Stimulated activated effector memory CD8-positive, alpha-beta T cell treated with anti-CD3 and anti-CD28 coated beads, Interleukin-12 subunit alpha, Interleukin-12 subunit beta, amount 100 ng/mL, for 72 hours (primary cell): ENCODE results near the gene EXOC6B.

Source experiments
- ATAC-seq: fragments of 150-1000 bp; cut with Tn5 transposase; 2 replicates; pipeline ENCODE4 v1.10.0; 2021
- DNase-seq, 2 donors: peaks; one replicate each; pipeline ENCODE4 v3.0.0; 2021 to 2022; ENCODE audit warnings: low spot score in 2 of 2
- H3K27ac Mint-ChIP-seq: one replicate; pipeline ENCODE4 v1.8.0; 2022; ENCODE audit warnings: mild to moderate bottlenecking, mixed read lengths
- H3K36me3 Mint-ChIP-seq: one replicate; pipeline ENCODE4 v1.8.0; 2022; ENCODE audit warnings: mild to moderate bottlenecking, mixed read lengths
- H3K4me1 Mint-ChIP-seq: one replicate; pipeline ENCODE4 v1.8.0; 2022; ENCODE audit warnings: mixed read lengths
- H3K4me3 Mint-ChIP-seq: one replicate; pipeline ENCODE4 v1.8.0; 2022; ENCODE audit warnings: mild to moderate bottlenecking, mixed read lengths
- H3K9me3 Mint-ChIP-seq: one replicate; pipeline ENCODE4 v1.8.0; 2022; ENCODE audit warnings: mixed read lengths

The EXOC6B gene

GRCh38 chr2:72181616-72182015 is 644.2 kb downstream of the EXOC6B start:
- H3K4me1 Mint-ChIP-seq = no peaks in the 10 kb centered on the region
- DNase-seq (no peak), ATAC-seq (no peak)
- no peaks in the 10 kb centered on the region for H3K9me3 Mint-ChIP-seq
- no peaks in the 10 kb centered on the region for H3K36me3 Mint-ChIP-seq
- H3K27ac Mint-ChIP-seq = no peak overlapping the region
- H3K4me3 Mint-ChIP-seq = no peak overlapping the region

DNA sequence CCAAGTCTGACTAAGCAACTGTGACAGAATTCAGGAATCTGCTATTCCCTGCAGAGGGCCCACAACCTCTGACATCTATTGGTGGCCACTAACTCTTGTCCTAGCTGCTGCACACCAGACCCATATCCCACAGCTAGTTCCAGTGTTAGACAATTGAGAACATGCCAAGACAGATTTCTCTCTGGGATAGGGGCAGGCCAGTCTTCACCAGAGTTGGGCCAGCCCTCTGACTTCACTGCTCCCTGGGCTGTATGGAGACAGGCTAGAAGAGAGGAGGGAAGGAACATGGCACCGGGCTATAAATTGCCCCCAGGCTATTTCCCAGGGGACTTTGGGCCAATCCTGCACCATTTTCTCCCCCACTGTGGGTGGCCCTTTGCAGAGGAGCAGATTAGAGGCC is 645.5 kb downstream of the EXOC6B start:
- Mint-ChIP-seq H3K27ac (no peak overlapping the region), H3K36me3 (no peaks in the 10 kb centered on the region), H3K4me3 (no peak overlapping the region), H3K4me1 (no peaks in the 10 kb centered on the region), H3K9me3 (no peaks in the 10 kb centered on the region)
- ATAC-seq (no peak), DNase-seq (no peak)

DNA sequence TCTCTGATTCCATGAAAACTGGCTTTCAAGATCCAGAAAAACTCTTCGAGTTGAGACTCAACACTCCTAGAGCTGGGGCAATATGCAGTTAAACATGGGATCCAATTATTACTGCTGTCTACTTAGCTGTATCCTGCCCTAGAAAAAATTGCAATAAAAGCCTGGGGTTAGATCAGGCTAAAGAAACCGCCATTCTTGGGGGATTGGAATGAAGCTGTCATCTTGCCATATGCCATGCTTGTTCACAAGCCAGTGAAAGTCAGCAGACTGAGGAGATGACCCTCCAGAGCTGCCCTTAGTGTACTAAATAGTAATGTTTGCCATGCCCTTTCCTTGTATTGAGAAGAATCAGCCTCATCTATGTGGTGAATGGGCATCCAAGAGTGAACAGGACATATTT is 647.3 kb downstream of the EXOC6B start:
- Mint-ChIP-seq H3K4me3 (no peak overlapping the region), H3K9me3 (no peaks in the 10 kb centered on the region), H3K27ac (no peak overlapping the region), H3K36me3 (no peaks in the 10 kb centered on the region), H3K4me1 (peaks cover 10% of the 10 kb centered on the region)
- DNase-seq (no peak), ATAC-seq (no peak)

- Mint-ChIP-seq H3K9me3 (no peaks in the 10 kb centered on the region), H3K4me1 (peaks cover 21% of the 10 kb centered on the region), H3K36me3 (no peaks in the 10 kb centered on the region), H3K27ac (no peak overlapping the region), H3K4me3 (no peak overlapping the region)
- DNase-seq = peak in 1 of 2 donors; percentile 23
- ATAC-seq = no peak
These were observed 649.6 kb downstream of the EXOC6B start for GRCh38 chr2:72176281-72176680.

DNA sequence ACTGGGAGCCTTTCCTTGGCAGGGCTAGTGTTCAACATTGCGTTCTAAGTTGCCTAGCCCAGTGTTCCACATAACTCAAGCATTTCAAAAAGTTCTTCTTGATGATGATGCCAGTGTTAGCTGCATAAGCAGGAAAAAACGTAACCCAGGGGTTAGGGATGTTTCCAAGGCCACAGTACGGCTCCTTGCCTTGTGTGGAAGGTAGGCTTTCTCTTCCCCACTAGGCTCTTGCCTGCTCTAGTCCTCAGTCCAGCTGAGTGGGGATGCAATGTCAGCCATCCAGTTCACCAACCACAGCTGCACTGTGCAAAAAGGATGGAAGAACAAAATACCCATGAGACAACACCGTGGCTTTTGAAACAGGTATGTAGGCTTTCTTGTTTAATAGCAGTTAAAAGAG is 650.2 kb downstream of the EXOC6B start:
- no peak for ATAC-seq

DNA sequence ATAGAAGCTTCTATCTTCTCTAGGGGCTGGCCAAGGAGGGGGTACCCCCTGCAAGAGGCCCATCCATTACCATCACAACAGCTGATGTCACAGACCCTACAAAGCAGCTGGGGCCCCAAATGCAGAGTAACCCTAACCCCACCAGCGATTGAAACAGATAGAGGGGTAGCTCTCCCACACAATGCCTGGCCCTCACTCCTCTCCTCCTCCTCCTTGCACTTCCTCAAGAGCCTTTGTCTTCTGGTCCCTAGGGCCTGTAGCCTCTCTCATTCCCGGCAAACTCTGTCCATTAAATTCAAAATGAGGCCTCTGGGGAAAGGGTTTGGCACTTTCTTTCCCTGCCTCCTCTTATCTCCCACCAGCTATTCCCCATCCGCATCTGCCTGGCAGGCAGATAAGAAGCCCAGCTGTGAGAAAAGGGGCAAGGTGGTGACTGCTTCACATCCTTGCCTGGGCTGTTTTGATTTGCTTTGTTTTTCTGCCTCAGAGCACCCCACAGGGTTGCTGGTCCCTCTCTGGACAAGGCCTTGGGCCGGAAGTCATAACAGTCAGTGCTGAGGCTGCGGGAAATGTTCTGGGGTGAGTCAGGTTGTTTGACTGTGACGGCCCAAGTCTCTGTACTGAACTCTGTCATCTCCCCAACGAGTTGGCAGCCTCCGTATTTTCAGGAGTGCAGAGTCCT is 652.1 kb downstream of the EXOC6B start:
- no peaks in the 10 kb centered on the region for H3K9me3 Mint-ChIP-seq
- H3K4me1 Mint-ChIP-seq = peaks cover 21% of the 10 kb centered on the region
- peak overlapping the region; percentile 44 for H3K27ac Mint-ChIP-seq
- H3K36me3 Mint-ChIP-seq = no peaks in the 10 kb centered on the region
- no peak overlapping the region for H3K4me3 Mint-ChIP-seq
- ATAC-seq (peak; percentile 33), DNase-seq (peak in 1 of 2 donors; percentile 41)

More for the DNA sequence above, 650.2 kb downstream of the EXOC6B start:
- peak in 1 of 2 donors; percentile 32 for DNase-seq
- Mint-ChIP-seq H3K4me1 (peaks cover 21% of the 10 kb centered on the region), H3K9me3 (no peaks in the 10 kb centered on the region), H3K27ac (no peak overlapping the region), H3K36me3 (no peaks in the 10 kb centered on the region), H3K4me3 (no peak overlapping the region)

DNA sequence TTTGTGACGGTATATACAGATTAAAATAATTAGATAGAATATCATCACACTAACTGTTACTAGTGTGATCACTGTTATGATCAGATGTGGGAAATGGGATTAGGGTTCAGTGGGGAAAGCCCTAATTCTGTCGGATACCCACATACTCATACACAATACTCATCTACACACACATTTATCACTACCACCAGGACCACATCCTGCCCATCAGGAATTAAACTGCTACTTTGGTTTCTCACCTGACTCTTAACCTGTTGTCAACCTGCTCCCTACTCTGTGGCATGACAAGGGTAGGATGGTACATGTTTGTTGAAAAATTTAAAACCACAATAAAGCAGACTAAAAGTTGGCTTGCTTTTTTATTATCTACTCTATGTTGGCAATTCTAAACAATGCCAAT is 653.4 kb downstream of the EXOC6B start:
- ATAC-seq = peak; percentile 73
- DNase-seq = no peak
- no peaks in the 10 kb centered on the region for H3K9me3 Mint-ChIP-seq
- H3K4me3 Mint-ChIP-seq = no peak overlapping the region
- peaks cover 21% of the 10 kb centered on the region for H3K4me1 Mint-ChIP-seq
- H3K27ac Mint-ChIP-seq = no peak overlapping the region
- H3K36me3 Mint-ChIP-seq = no peaks in the 10 kb centered on the region

GRCh38 chr2:72166279-72166678 is 659.6 kb downstream of the EXOC6B start:
- ATAC-seq = no peak
- no peak overlapping the region for H3K4me3 Mint-ChIP-seq
- H3K9me3 Mint-ChIP-seq = no peaks in the 10 kb centered on the region
- no peak overlapping the region for H3K27ac Mint-ChIP-seq
- DNase-seq = no peak
- no peaks in the 10 kb centered on the region for H3K36me3 Mint-ChIP-seq
- no peaks in the 10 kb centered on the region for H3K4me1 Mint-ChIP-seq

GRCh38 chr2:72165792-72166191 is 660.0 kb downstream of the EXOC6B start:
- no peaks in the 10 kb centered on the region for H3K36me3 Mint-ChIP-seq
- H3K4me3 Mint-ChIP-seq = no peak overlapping the region
- ATAC-seq = no peak
- no peak for DNase-seq
- no peaks in the 10 kb centered on the region for H3K9me3 Mint-ChIP-seq
- no peaks in the 10 kb centered on the region for H3K4me1 Mint-ChIP-seq
- H3K27ac Mint-ChIP-seq = no peak overlapping the region

GRCh38 chr2:72162574-72162973 is 663.3 kb downstream of the EXOC6B start:
- H3K4me3 Mint-ChIP-seq = no peak overlapping the region
- H3K4me1 Mint-ChIP-seq = no peaks in the 10 kb centered on the region
- no peaks in the 10 kb centered on the region for H3K9me3 Mint-ChIP-seq
- no peaks in the 10 kb centered on the region for H3K36me3 Mint-ChIP-seq
- DNase-seq (peak in 1 of 2 donors; percentile 22), ATAC-seq (no peak)
- H3K27ac Mint-ChIP-seq = no peak overlapping the region

GRCh38 chr2:72159211-72159993 is 666.4 kb downstream of the EXOC6B start:
- no peaks in the 10 kb centered on the region for H3K4me1 Mint-ChIP-seq
- H3K4me3 Mint-ChIP-seq = no peak overlapping the region
- no peak overlapping the region for H3K27ac Mint-ChIP-seq
- H3K9me3 Mint-ChIP-seq = no peaks in the 10 kb centered on the region
- peak in 1 of 2 donors; percentile 40 for DNase-seq
- no peak for ATAC-seq
- no peaks in the 10 kb centered on the region for H3K36me3 Mint-ChIP-seq

DNA sequence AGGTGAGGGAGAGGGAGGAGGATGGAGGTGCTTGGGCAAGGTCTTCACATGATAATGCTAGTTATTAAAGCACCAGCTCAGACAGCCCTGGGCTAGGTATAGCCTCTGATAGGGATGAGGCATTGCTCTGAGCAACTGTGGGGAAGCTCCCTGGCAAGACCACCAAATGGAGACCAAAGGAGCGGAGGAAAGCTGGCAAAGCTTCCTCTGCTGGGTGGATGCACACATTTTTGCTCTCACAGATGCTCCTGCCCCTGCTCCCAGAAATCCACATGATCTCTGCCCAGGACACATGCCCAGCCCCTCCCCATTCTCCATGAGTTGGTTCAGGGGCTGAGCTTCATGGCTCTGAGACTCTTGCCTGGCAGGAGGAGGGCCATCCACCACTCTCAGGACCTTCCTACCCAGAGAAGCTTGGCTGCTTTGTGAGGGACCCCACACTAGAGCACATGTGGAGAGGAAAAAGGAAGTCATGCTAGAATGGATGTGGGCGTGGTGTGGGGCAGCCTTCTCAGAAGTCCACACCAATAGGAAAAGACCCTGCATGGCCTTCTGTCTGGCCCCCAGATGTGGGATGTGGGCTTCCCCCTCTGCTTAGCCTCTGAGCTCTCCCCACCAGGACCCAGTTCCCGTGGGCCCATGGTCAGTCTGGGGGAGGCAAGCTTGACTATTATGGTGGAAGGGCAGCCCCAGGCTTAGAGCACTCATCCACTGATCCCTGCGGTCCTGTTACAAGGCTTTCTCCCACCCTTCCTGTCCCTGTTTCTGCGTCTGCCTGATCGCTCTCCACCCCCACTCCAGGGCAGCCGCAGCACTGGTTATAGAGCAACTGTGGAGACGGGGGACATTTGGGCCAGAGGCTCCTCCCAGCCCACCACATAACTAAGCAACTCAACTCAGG is 667.7 kb downstream of the EXOC6B start:
- ATAC-seq (no peak), DNase-seq (peak in 1 of 2 donors; percentile 18)
- Mint-ChIP-seq H3K9me3 (no peaks in the 10 kb centered on the region), H3K4me3 (no peak overlapping the region), H3K4me1 (no peaks in the 10 kb centered on the region), H3K36me3 (no peaks in the 10 kb centered on the region), H3K27ac (no peak overlapping the region)

- H3K27ac Mint-ChIP-seq = no peak overlapping the region
- DNase-seq (peak in 1 of 2 donors; percentile 20), ATAC-seq (peak; percentile 11)
- H3K9me3 Mint-ChIP-seq = no peaks in the 10 kb centered on the region
- H3K4me3 Mint-ChIP-seq = no peak overlapping the region
- no peaks in the 10 kb centered on the region for H3K4me1 Mint-ChIP-seq
- H3K36me3 Mint-ChIP-seq = no peaks in the 10 kb centered on the region
These were observed 669.0 kb downstream of the EXOC6B start for GRCh38 chr2:72156872-72157271.

GRCh38 chr2:72155737-72156136 is 670.1 kb downstream of the EXOC6B start:
- Mint-ChIP-seq H3K4me1 (no peaks in the 10 kb centered on the region), H3K27ac (no peak overlapping the region), H3K36me3 (no peaks in the 10 kb centered on the region), H3K9me3 (no peaks in the 10 kb centered on the region), H3K4me3 (no peak overlapping the region)
- ATAC-seq = no peak
- peak in 1 of 2 donors; percentile 25 for DNase-seq

GRCh38 chr2:72155151-72155550 is 670.7 kb downstream of the EXOC6B start:
- Mint-ChIP-seq H3K4me1 (peaks cover 5% of the 10 kb centered on the region), H3K4me3 (no peak overlapping the region), H3K36me3 (no peaks in the 10 kb centered on the region), H3K27ac (no peak overlapping the region), H3K9me3 (no peaks in the 10 kb centered on the region)
- ATAC-seq (no peak), DNase-seq (peak in 1 of 2 donors; percentile 28)
